Fibroblast of the aortic adventitia (primary cell): ENCODE data around the gene TTC38. TPM values are rescaled to one million over a fixed set of nuclear protein-coding genes. Genes with fewer than 3 reads are reported as not detected.

Experiments used
- DNase-seq: peaks from one replicate; pipeline ENCODE4 v3.0.0-alpha.2; 2010; ENCODE audit warnings: low read depth
- H3K4me3 ChIP-seq: 2 replicates; pipeline ENCODE4 v1.5.1; 2011; ENCODE audit warnings: low read depth, mild to moderate bottlenecking, control low read depth, low read length, moderate library complexity
- CTCF ChIP-seq: IDR thresholded peaks from 2 replicates; pipeline ENCODE4 v1.5.1; 2011; ENCODE audit warnings: mild to moderate bottlenecking, low read length, control low read depth, inconsistent platforms; ENCODE audit not compliant: insufficient read depth
- total RNA-seq: library from RNA; depleted of rRNA; stranded (reverse); fragments of >200 nt; gene quantifications from 2 replicates; pipeline ENCODE4 v1.2.3, GENCODE V29; 2012; ENCODE audit warnings: low replicate concordance

TTC38 gene
- total RNA-seq, 1 donor: 26.8 TPM

DNA sequence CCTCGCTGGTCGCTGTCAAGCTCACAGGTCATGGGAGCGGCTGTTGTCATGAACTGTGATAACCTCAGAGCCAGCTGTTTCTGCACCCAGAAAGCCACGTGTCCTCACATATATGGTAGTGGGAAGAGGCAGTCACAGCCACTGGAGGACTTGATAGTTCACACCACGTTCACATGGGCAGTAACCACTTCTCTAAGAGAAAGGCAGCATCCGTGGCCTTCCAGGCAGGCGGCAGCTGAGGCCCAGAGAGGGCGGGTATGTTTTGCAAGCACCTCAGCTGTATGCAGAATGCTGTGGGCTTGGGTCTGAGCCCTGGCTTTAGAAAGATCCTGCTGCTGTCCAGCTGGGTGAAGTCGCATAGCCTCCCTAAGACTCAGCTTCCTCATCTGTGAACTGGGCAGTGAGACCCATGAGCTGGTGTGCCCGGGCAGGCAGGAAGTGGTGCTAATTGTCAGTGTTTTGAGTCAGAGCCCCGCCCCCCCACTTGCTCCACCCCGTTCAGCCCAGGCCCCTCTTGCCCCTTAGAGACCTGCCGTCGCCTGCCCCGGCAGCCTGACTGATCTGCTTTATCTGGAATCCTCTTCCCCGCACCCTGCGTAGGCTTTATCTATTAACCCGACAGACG is 13.3 kb downstream of the TTC38 start:
- DNase-seq: no peak
- no peak overlapping the region for H3K4me3 ChIP-seq
- TF ChIP-seq CTCF: no peak

DNA sequence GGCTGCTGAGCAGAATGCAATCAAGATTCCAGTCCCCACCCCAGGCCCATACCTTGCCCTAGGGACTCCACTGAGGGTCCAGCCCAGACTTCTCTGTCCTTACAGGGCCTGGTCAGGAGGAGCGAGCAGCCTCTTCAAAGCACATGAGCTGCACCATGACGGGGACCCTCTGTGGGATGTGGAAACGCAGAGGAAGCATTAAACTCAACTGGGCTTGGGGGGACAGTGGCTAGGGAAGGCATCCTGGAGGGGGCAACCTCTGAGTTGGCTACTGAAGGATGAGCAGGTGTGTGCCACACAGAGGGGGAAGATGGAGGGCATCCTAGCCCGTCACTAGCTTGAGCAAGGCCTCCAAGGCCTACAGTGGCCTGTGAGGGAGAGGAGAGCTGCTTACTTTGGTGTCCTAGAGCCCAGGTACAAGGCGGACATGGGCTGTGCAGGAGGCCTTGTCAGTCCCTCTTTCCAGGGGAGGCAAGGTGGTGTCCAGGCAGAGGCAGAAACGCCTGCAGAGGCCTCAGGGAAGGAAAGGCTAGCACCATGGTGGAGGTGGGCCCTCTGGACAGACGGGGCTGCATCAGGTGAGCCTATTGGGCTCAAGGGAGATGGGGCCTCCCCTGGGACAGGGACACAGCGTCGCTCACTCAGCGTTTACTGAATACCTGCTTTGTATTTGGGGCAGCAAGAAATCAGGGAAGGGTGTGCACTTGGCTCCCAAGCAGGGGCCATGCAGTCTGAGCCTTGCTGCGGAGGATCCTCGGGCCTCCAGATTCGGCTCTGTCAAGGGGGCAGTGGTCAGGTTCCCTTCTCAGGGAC is 14.3 kb downstream of the TTC38 start:
- TF ChIP-seq CTCF: no peak
- no peak overlapping the region for H3K4me3 ChIP-seq
- DNase-seq: no peak

- TF ChIP-seq CTCF: no peak
- DNase-seq: no peak
- H3K4me3 ChIP-seq: no peak overlapping the region
These were observed 18.2 kb downstream of the TTC38 start for GRCh38 chr22:46286006-46286405.

- no peak overlapping the region for H3K4me3 ChIP-seq
- no peak for DNase-seq
- no peak for TF ChIP-seq CTCF
These were observed 19.4 kb downstream of the TTC38 start for GRCh38 chr22:46286941-46287872.

DNA sequence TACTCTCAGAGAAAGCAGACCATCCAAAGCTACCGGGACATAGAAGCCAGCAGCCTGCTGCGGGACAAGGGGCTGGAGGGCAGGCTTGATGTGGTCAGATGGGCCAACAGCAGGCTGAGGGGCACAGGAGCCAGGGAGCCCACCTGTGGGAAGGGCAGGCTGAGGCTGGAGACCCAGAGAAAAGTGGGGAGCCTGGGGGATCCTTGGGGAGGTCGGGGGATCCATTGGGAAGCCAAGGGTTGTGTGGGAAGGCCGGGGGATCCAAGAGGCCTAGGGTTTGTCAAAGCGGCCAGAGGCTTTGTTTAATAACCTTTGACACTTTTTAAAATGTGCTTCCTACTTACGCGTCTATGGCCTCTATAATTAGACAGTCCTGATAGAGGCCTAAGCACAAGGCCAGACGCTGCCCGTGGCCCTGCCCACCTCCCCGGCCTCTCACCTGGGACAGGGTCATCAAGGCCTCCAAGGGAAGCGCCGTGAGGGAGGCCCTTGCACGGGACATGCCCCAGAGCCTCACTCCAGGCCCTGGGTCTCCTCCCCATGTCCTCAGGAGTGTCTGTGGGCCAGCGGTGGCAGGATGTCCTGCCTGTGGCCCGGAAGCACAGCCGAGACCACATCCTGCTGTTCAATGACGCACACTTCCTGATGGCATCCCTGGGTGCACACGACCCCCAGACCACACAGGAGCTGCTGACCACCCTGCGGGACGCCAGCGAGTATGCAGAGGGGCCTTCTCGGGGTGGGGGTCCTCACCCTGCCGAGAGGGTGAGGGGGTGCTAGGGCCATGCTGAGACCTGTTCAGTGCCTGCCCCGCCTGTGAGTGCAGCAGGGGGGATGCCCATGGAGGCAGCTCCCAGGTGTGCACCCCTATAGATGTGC is 20.3 kb downstream of the TTC38 start:
- no peak for DNase-seq
- no peak for TF ChIP-seq CTCF
- H3K4me3 ChIP-seq: no peak overlapping the region

DNA sequence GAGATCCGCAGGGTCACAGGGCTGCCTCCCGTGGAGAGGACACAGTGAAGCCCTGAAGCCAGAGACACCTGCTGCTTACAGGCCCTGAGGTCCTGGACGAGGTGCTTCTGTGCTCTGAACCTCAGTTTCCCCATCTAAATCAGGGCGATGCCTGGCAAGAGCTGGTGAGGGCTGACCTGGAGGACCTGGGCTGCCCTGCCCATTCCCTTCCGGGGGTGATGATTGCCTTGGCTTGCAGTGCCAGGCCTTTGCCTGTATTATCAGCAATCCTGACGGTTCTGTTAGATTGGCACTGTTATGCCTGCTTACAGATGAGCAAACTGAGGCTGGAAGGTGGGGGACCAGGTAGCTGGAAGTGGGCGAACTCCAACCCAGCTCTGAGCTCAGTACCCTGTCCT is 21.0 kb downstream of the TTC38 start:
- H3K4me3 ChIP-seq: no peak overlapping the region
- no peak for TF ChIP-seq CTCF
- no peak for DNase-seq
